ENCODE results near the gene SLC16A4. TPM values are rescaled to one million over a fixed set of nuclear protein-coding genes. Genes with fewer than 3 reads are reported as not detected.

The SLC16A4 gene
- total and polyA plus RNA-seq, 3 donors from 2014 or later, result 5.8 to 17.4 (median 8.2) TPM

DNA sequence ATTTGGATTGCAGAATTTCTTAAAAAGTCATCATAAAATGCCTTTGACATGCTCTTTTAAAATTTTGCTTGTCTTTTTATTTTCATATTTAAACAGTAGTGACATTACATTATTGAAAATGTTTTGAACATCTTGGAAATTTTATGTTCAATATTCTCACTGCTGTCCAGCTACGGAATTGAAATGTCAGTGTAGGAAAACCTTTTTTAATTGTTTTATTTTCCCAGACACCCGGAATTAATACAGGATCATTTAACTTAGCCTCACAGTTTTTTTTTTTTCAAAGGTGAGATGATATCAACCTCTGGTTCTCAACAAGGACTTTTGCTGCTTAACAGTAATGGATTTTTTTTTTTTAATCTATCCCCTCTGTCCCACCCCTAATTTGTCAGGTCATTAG lies 47.6 kb downstream of the SLC16A4 start:
- Histone ChIP-seq H3K36me3 (ENCODE audit: low read depth, missing control alignments) (no peaks in the 10 kb centered on the region), H3K4me1 (peaks cover 35% of the 10 kb centered on the region)

DNA sequence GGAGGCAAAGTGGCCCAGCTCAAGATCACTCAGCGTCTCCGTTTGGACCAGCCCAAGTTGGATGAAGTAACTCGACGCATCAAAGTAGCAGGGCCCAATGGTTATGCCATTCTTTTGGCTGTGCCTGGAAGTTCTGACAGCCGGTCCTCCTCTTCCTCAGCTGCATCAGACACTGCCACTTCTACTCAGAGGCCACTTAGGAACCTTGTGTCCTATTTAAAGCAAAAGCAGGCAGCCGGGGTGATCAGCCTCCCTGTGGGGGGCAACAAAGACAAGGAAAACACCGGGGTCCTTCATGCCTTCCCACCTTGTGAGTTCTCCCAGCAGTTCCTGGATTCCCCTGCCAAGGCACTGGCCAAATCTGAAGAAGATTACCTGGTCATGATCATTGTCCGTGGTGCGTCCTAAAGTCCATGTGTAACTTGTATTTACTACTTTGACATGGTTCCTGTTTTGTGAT lies 48.9 kb downstream of the SLC16A4 start:
- intact Hi-C loops (cut with DNase I; ENCODE audit: low total_unique reads), result loop anchor here (10.0 kb wide), 1 partner anchor 63 kb away; the partner anchor contains the start of gene LAMTOR5
- DNase-seq, result no peak
- TF ChIP-seq POLR2A (IDR thresholded peaks at IDR 0.05), result no peak
- TF ChIP-seq, protein P1, sequence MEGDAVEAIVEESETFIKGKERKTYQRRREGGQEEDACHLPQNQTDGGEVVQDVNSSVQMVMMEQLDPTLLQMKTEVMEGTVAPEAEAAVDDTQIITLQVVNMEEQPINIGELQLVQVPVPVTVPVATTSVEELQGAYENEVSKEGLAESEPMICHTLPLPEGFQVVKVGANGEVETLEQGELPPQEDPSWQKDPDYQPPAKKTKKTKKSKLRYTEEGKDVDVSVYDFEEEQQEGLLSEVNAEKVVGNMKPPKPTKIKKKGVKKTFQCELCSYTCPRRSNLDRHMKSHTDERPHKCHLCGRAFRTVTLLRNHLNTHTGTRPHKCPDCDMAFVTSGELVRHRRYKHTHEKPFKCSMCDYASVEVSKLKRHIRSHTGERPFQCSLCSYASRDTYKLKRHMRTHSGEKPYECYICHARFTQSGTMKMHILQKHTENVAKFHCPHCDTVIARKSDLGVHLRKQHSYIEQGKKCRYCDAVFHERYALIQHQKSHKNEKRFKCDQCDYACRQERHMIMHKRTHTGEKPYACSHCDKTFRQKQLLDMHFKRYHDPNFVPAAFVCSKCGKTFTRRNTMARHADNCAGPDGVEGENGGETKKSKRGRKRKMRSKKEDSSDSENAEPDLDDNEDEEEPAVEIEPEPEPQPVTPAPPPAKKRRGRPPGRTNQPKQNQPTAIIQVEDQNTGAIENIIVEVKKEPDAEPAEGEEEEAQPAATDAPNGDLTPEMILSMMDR (IDR thresholded peaks at IDR 0.05), result no peak
- Histone ChIP-seq H3K4me3 (no peak overlapping the region), H3K4me1 (peaks cover 34% of the 10 kb centered on the region), H3K27ac (no peak overlapping the region), H3K27me3 (no peaks in the 10 kb centered on the region), H3K36me3 (ENCODE audit: low read depth, missing control alignments) (no peaks in the 10 kb centered on the region), H3K9me3 (no peaks in the 10 kb centered on the region)
- WGBS, 2 donors, result 38 to 49% methylated on average over 9 of the region's 9 CpGs

More for the DNA sequence above, 47.6 kb downstream of the SLC16A4 start:
- H3K9me3 ChIP-seq, result no peaks in the 10 kb centered on the region
- no peaks in the 10 kb centered on the region for H3K27me3 ChIP-seq
- TF ChIP-seq, protein P1 (IDR thresholded peaks at IDR 0.05), result no peak
- TF ChIP-seq POLR2A (IDR thresholded peaks at IDR 0.05), result no peak
- intact Hi-C loops (cut with DNase I; ENCODE audit: low total_unique reads), result loop anchor here (10.0 kb wide), 1 partner anchor 62 kb away; the partner anchor contains the start of gene LAMTOR5
- H3K27ac ChIP-seq, result no peak overlapping the region
- no peak for DNase-seq
- no peak overlapping the region for H3K4me3 ChIP-seq
- 71% methylated on average over 2 of the region's 2 CpGs for WGBS, 2 donors

- H3K9me3 ChIP-seq, result no peaks in the 10 kb centered on the region
- peaks cover 34% of the 10 kb centered on the region for H3K4me1 ChIP-seq
- WGBS, 2 donors, result 68 to 79% methylated on average over 14 to 27 of the region's 27 CpGs
- TF ChIP-seq POLR2A (IDR thresholded peaks at IDR 0.05), result no peak
- TF ChIP-seq, protein P1 (IDR thresholded peaks at IDR 0.05), result no peak
- H3K4me3 ChIP-seq, result no peak overlapping the region
- DNase-seq, result no peak
- no peak overlapping the region for H3K27ac ChIP-seq
- intact Hi-C loops (cut with DNase I; ENCODE audit: low total_unique reads), result loop anchor here (10.0 kb wide), 1 partner anchor 63 kb away; the partner anchor contains the start of gene LAMTOR5
- H3K27me3 ChIP-seq, result no peaks in the 10 kb centered on the region
- no peaks in the 10 kb centered on the region for H3K36me3 ChIP-seq (ENCODE audit: low read depth, missing control alignments)
Observed at GRCh38 chr1:110341146-110341871, 49.5 kb downstream of the SLC16A4 start.

GRCh38 chr1:110340207-110340468 lies 50.7 kb downstream of the SLC16A4 start:
- TF ChIP-seq, protein P1 (IDR thresholded peaks at IDR 0.05), result no peak
- no peak for TF ChIP-seq POLR2A (IDR thresholded peaks at IDR 0.05)
- Histone ChIP-seq H3K4me1 (peaks cover 34% of the 10 kb centered on the region), H3K36me3 (ENCODE audit: low read depth, missing control alignments) (no peaks in the 10 kb centered on the region), H3K4me3 (peak overlapping the region; percentile 82 to 96), H3K27me3 (no peaks in the 10 kb centered on the region), H3K9me3 (no peaks in the 10 kb centered on the region), H3K27ac (peak overlapping the region; percentile 90 to 98)
- intact Hi-C loops (cut with DNase I; ENCODE audit: low total_unique reads), result loop anchor here (10.0 kb wide), 1 partner anchor 65 kb away; the partner anchor contains the start of gene LAMTOR5
- 7% methylated on average over 8 to 9 of the region's 9 CpGs for WGBS, 2 donors
- no peak for DNase-seq

Data from testis (tissue), 3 donors.